IPS-15b (cell line): ENCODE data around the gene SH3BP5L.
"Not testable (repeated sequence)": the region's sequence is repeated elsewhere in the genome, so short reads cannot be mapped to it uniquely, and the experiment has no call there.

Experiments
- H3K27me3 ChIP-seq: one replicate; pipeline ENCODE4 v1.6.1; 2013; ENCODE audit warnings: low read length; ENCODE audit not compliant: control insufficient read depth, insufficient read depth
- H3K36me3 ChIP-seq: one replicate; pipeline ENCODE4 v1.6.1; 2013; ENCODE audit warnings: low read length; ENCODE audit not compliant: control insufficient read depth, insufficient read depth
- H3K4me1 ChIP-seq: one replicate; pipeline ENCODE4 v1.6.1; 2013; ENCODE audit warnings: mild to moderate bottlenecking, low read length; ENCODE audit not compliant: control insufficient read depth, insufficient read depth
- H3K4me3 ChIP-seq: one replicate; pipeline ENCODE4 v1.5.1; 2013; ENCODE audit warnings: low read depth, low read length
- H3K9ac ChIP-seq: one replicate; pipeline ENCODE4 v1.6.1; 2013; ENCODE audit warnings: low read depth, mild to moderate bottlenecking, low read length
- H3K9me3 ChIP-seq: one replicate; pipeline ENCODE4 v1.6.1; 2013; ENCODE audit warnings: mild to moderate bottlenecking, low read length; ENCODE audit not compliant: control insufficient read depth, insufficient read depth

The SH3BP5L gene

GRCh38 chr1:248837781-248838356 is 12.2 kb upstream of the SH3BP5L start, which contains the start of gene ZNF672:
Gene ZNF672, plus strand, starts transcription at chr1:248838224. Its CDS starts 9,051 bp downstream, at chr1:248847275.
- Histone ChIP-seq H3K9ac (peak within 1 kb of the TSS; percentile 85), H3K4me3 (peak within 1 kb of the TSS; percentile 84), H3K36me3 (no peaks in the 10 kb centered on the region), H3K9me3 (no peaks in the 10 kb centered on the region), H3K27me3 (peaks cover 7% of the 10 kb centered on the region), H3K4me1 (no peaks in the 10 kb centered on the region)

- H3K9ac ChIP-seq = peak overlapping the region; percentile 42
- H3K27me3 ChIP-seq = peaks cover 7% of the 10 kb centered on the region
- H3K4me3 ChIP-seq = peak overlapping the region; percentile 61
- no peaks in the 10 kb centered on the region for H3K9me3 ChIP-seq
- H3K4me1 ChIP-seq = no peaks in the 10 kb centered on the region
- no peaks in the 10 kb centered on the region for H3K36me3 ChIP-seq
These were observed 11.5 kb upstream of the SH3BP5L start for GRCh38 chr1:248837045-248837780.

DNA sequence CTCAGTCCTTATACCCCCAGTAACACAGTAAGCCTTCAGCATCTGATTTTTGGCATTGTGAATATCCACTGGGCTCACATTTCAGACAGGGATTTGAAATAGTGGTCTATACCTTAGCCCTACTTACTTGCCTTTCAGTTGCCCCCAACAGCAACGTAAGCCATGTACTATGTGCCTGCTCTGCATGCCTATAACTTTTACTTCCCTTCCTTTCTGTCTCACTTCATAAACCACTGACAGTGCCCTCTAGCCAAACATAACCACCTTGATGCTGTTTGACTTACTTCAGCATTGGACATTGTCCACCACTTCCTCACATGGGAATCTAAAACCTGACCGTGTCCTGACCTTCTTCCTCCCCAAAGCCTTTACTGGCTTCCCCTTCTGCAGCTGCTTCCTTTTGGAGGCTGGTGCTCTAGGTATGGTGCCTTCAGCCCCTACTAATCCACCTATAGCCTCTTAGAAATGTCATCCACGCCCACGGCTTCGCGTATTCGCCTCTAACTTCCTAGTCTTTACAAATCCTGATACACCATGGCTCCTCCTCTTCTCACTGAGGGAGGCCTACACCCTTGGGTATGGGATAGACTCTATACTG is 8.7 kb upstream of the SH3BP5L start:
- Histone ChIP-seq H3K9ac (no peak overlapping the region), H3K4me1 (no peaks in the 10 kb centered on the region), H3K27me3 (peaks cover 7% of the 10 kb centered on the region), H3K9me3 (no peaks in the 10 kb centered on the region), H3K36me3 (no peaks in the 10 kb centered on the region), H3K4me3 (no peak overlapping the region)

DNA sequence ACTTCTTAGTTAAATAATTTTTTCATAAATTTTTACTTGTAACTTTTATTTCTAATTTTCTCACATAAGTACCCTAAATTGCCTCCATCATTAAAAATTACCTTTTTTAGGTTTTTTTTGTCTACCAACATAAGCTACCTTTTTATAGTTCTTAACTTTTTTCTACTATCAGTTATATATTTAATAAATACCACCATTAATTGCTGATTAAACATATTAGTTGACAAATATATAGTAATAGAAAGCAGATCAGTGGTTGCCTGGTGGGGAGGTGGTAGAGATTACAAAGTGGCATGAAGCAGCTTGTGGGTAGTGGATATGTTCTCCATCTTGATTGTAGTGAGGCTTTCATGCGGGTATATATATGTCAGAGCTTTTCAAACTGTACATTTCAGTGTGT is 6.1 kb upstream of the SH3BP5L start:
- Histone ChIP-seq H3K4me1 (no peaks in the 10 kb centered on the region), H3K9me3 (no peaks in the 10 kb centered on the region), H3K4me3 (no peak overlapping the region), H3K36me3 (no peaks in the 10 kb centered on the region), H3K27me3 (peaks cover 4% of the 10 kb centered on the region), H3K9ac (no peak overlapping the region)

DNA sequence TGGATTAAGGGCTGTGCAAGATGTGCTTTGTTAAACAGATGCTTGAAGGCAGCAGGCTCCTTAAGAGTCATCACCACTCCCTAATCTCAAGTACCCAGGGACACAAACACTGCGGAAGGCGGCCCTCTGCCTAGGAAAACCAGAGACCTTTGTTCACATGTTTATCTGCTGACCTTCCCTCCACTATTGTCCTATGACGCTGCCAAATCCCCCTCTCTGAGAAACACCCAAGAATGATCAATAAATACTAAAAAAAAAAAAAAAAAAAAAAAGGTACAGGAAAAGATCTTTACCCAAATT is 5.0 kb upstream of the SH3BP5L start:
- not testable (repeated sequence) for H3K9ac ChIP-seq, H3K27me3 ChIP-seq, H3K4me1 ChIP-seq, H3K36me3 ChIP-seq, H3K4me3 ChIP-seq, H3K9me3 ChIP-seq

DNA sequence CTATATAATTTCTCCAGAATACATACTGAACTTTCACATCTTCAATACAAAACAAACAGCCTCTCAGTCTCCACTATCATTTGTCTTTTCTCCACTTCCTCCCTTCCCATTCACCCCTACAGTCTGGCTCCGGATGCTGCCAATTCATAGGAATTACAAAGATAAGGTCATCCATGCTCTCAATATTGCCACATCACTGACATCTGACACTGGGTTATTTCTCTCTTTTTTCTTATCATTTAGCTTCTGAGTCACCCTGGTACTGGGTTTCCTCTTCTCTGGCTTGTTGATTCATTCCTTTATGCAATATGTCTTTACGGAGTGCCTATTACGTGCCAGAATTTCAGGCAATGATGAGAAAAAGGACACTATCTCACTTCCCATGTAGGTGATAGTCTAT is 3.1 kb upstream of the SH3BP5L start:
- H3K27me3 ChIP-seq = no peaks in the 10 kb centered on the region
- H3K4me1 ChIP-seq = no peaks in the 10 kb centered on the region
- no peak overlapping the region for H3K9ac ChIP-seq
- H3K36me3 ChIP-seq = no peaks in the 10 kb centered on the region
- H3K4me3 ChIP-seq = no peak overlapping the region
- no peaks in the 10 kb centered on the region for H3K9me3 ChIP-seq

DNA sequence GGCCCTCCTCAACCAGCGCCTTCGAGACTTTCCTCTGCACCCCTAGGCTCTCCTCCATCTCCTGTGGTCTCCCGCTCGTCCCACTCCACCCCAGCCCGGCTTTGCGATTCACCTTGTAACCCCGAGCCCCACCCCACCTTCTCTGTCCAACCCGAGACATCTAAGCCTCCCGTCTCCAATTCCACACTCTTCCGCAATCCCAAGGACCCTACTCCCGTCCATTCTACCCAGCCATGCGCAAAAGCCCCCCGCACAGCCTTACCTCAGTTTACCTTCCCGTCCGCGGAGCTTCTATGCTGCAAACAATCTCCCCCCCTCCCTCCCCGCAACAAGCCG is 174 bp downstream of the SH3BP5L start:
- peak overlapping the region; percentile 86 for H3K4me3 ChIP-seq
- H3K27me3 ChIP-seq = no peaks in the 10 kb centered on the region
- no peaks in the 10 kb centered on the region for H3K4me1 ChIP-seq
- peak overlapping the region; percentile 55 for H3K9ac ChIP-seq
- no peaks in the 10 kb centered on the region for H3K36me3 ChIP-seq
- H3K9me3 ChIP-seq = no peaks in the 10 kb centered on the region

- no peaks in the 10 kb centered on the region for H3K27me3 ChIP-seq
- no peaks in the 10 kb centered on the region for H3K9me3 ChIP-seq
- no peaks in the 10 kb centered on the region for H3K4me1 ChIP-seq
- H3K36me3 ChIP-seq = no peaks in the 10 kb centered on the region
- peak overlapping the region; percentile 55 for H3K9ac ChIP-seq
- peak overlapping the region; percentile 86 for H3K4me3 ChIP-seq
These were observed 579 bp downstream of the SH3BP5L start for GRCh38 chr1:248825136-248825535.

- Histone ChIP-seq H3K4me3 (peak overlapping the region; percentile 86), H3K9ac (peak overlapping the region; percentile 55), H3K27me3 (no peaks in the 10 kb centered on the region), H3K36me3 (no peaks in the 10 kb centered on the region), H3K4me1 (no peaks in the 10 kb centered on the region), H3K9me3 (no peaks in the 10 kb centered on the region)
These were observed 1.0 kb downstream of the SH3BP5L start for GRCh38 chr1:248824701-248825100.

DNA sequence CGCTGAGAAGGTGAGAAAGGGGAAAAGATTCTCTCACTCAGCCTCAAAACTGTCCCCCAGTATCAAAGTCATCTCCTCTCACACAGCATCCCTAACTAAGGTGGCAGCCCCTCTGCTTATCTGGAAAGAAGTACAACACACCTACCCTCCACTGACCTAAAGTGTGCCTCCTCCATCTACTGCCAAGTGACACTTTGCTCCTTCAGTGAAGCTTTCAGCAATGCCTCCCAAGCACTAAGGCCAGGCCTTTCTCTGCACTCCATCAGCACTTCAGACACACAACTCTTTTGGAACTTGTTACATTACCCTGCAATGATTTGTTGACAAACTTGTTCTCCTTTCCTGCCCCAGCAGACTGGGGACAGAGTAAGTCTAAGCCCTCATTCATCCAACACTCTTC is 1.4 kb downstream of the SH3BP5L start:
- peaks cover 1% of the 10 kb centered on the region for H3K4me1 ChIP-seq

GRCh38 chr1:248823517-248824001 is 2.2 kb downstream of the SH3BP5L start:
- H3K27me3 ChIP-seq = no peaks in the 10 kb centered on the region
- no peak overlapping the region for H3K9ac ChIP-seq
- peaks cover 2% of the 10 kb centered on the region for H3K36me3 ChIP-seq
- H3K4me1 ChIP-seq = peaks cover 4% of the 10 kb centered on the region
- H3K4me3 ChIP-seq = no peak overlapping the region
- no peaks in the 10 kb centered on the region for H3K9me3 ChIP-seq

More for the DNA sequence above, 1.4 kb downstream of the SH3BP5L start:
- no peak overlapping the region for H3K9ac ChIP-seq
- no peaks in the 10 kb centered on the region for H3K36me3 ChIP-seq
- H3K4me3 ChIP-seq = no peak overlapping the region
- H3K9me3 ChIP-seq = no peaks in the 10 kb centered on the region
- H3K27me3 ChIP-seq = no peaks in the 10 kb centered on the region
